Pancreas (tissue), 10 donors: ENCODE results near the gene GOLGA6L7. TPM values are rescaled to one million over a fixed set of nuclear protein-coding genes. Genes with fewer than 3 reads are reported as not detected.

Experiments
- ATAC-seq, 4 donors: fragments of 200-7000 bp; cut with Tn5 transposase; one replicate each; pipeline versions ENCODE4 v1.8.0 to v1.9.1; 2020; ENCODE audit warnings: mild to moderate bottlenecking in 4 of 4, moderate library complexity in 4 of 4
- DNase-seq, 6 donors: peaks; one replicate each; pipeline ENCODE4 v3.0.0-alpha.2; 2020
- FAIRE-seq: peaks from 2 replicates; lab custom pipeline; 2012; peaks lifted over from hg19 to GRCh38; lab: Jason Lieb, UNC
- H3K27ac ChIP-seq, 4 donors: fragments of 200-600 bp; sonication (generic); 1 replicate in 3 of 4; 2 replicates in 1 of 4; pipeline versions ENCODE4 v1.5.0 to v1.8.0; 2020
- H3K27me3 ChIP-seq, 4 donors: fragments of 200-600 bp; one replicate each; pipeline ENCODE4 v1.8.0; 2021
- H3K36me3 ChIP-seq, 3 donors: fragments of 200-600 bp; sonication (generic) in 1 of 3; one replicate each; pipeline versions ENCODE4 v1.5.0 to v1.8.0; 2020 to 2021
- H3K4me1 ChIP-seq, 3 donors: fragments of 200-600 bp; one replicate each; pipeline ENCODE4 v1.8.0; 2021
- H3K4me3 ChIP-seq, 4 donors: fragments of 200-600 bp; sonication (generic) in 2 of 4; one replicate each; pipeline versions ENCODE4 v1.5.0 to v1.8.0; 2020 to 2021
- H3K9me3 ChIP-seq, 4 donors: fragments of 200-600 bp; one replicate each; pipeline ENCODE4 v1.8.0; 2021
- CTCF ChIP-seq, 4 donors: fragments of 200-600 bp; sonication (generic) in 3 of 4; IDR thresholded peaks; one replicate each; pipeline versions ENCODE4 v1.5.0 to v1.8.0; 2021; ENCODE audit warnings: antibody characterized with exemption in 4 of 4
- WGBS, 2 donors: extraction: QIAGEN DNeasy Blood & Tissue Kit; methylation state at CpG; one replicate each; pipeline ENCODE4 v1.1.7; 2013; 5-methylcytosine and 5-hydroxymethylcytosine counted together
- intact Hi-C, 3 donors: fragments of 100-400 bp; cut with DNase I; formaldehyde crosslinking; loops; one replicate each; pipeline versions ENCODE4 v1.11.1 to v1.14.2; 2022
- polyA plus RNA-seq, 2 donors: library from polyadenylated mRNA; stranded (reverse); fragments of 200-250 nt; gene quantifications; one replicate each; pipeline ENCODE4 v1.2.3, GENCODE V29; 2013
- total RNA-seq, 6 donors: library from RNA; stranded (reverse); fragmentation: NEBNext Ultra II Directional in 4 of 6; extraction: Animal tissue kit (Norgen Biotek cat#: 25700) in 4 of 6; gene quantifications; one replicate each; pipeline versions ENCODE4 v1.2.1 to v1.2.4, GENCODE V29; 2021 to 2023
- donor health status: healthy with polysubstance abuse.
- donor health status: DM: no; HTN: no; CAD: no; lungs with moderate emphysema.
- donor health status: DM: no; HTN: no; CAD: no.
- donor health status: control.
- donor health status: control.
- donor health status: Bipolar disorder and iron deficiency.
- donor health status: DM: yes; HTN: yes; CAD: no.
- donor health status: DM: no; HTN: no; CAD: no.
- donor health status: DM: no; HTN: no; CAD: no.
- donor health status: DM: yes; HTN: yes; CAD: no.

The GOLGA6L7 gene
- total and polyA plus RNA-seq, 8 donors: not detected

DNA sequence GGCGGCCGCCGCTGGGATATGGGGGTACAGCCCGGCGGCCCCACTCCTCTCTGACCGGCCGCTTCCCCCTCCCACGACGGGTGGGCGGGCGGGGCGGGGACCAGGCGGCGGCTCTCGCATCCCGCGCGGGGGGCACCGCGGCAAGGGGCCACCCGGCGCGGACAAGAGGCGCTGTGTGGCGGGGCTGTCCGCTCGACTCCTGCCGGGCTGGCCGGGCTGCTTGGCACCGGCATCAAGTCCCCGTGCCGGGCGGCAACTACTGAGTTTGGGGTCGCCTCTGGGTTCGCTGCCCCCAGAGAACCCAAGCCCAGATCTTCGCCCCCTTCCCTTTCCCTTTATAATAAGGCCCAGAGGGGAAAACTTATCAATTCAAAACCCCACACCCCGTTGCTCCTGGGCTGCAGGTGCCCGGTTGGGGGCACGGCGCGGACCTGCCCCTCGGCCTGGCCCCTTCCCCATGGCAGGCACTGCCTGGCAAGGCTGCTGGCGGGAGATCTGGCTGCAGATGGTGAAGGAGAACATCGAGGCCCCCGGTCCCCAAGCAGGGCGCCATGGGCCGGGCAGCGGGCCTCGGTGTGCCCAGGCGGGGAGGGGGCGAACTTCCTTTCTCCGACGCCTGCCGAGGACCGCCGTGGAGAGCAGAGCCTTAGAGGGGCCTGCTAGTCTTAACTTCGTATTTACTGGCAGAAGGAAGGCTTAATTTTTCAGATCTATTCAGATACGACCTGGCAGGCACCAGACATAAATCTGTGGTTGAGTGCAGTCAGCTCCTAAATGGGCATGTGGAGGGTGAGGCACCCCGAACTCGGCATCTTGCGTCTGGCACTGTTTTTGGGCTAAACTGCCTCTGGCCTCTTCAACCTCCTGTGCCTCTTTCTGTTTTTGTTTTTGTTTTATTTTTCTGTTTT lies 38.2 kb upstream of the GOLGA6L7 start:
- WGBS, 2 donors: 19 to 30% methylated on average over 38 to 61 of the region's 61 CpGs
- FAIRE-seq: no peak
- H3K9me3 ChIP-seq: no peaks in the 10 kb centered on the region
- no peaks in the 10 kb centered on the region for H3K27me3 ChIP-seq
- intact Hi-C loops: no loop called here
- DNase-seq: peak in 1 of 6 donors; percentile 72
- no peaks in the 10 kb centered on the region for H3K4me1 ChIP-seq
- H3K36me3 ChIP-seq: no peaks in the 10 kb centered on the region
- peak overlapping the region; percentile 40 to 63 (median 55) for H3K4me3 ChIP-seq
- no peak for TF ChIP-seq CTCF (IDR thresholded peaks at IDR 0.05)
- peak; percentile 15 to 32 (median 24) for ATAC-seq
- H3K27ac ChIP-seq: no peak overlapping the region

DNA sequence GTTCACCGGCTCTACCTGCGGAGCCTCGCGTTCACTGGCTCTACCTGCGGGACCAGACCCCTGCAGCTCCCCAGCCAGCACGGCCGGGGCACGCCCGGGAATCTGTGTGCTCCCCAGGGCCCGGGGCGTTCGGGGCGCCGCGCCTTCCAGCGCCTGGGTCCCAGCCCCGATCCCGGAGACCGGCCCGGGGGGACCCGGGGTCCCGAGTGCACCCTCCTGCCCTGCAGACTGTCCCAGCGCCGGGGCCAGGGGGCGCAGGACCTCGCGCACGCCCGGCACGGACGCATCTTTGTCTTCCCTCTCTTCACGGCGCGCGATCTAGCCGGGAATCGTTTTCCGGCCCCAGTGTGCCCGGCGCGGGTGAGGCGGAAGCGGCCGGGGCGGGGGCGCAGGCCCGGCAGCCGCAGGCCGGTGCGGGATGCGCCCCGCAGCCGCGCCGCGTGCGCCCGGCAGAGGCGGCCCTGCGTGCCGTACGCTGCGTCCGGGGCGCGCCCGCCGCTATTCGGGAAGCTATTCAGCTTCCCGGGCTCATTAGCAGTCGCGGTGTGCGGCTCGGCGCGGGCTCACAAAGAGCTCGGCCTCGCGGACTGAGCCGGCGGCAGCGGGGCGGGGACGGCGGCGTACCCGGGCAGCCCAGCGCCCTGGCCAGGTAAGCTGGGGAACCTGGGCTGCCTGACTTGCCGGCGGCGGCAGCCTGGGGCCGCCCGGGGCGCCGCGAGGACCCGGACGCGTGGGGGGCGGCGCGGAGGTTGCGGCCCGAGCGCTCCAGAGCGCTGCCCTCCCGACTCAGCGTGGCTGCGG lies 37.4 kb upstream of the GOLGA6L7 start, which contains the start of gene APBA2:
Gene APBA2 (plus strand): TSS at position 345 of the 801 bp plus-strand sequence. CDS start 167,911 bp downstream, outside the sequence.
- peak in 5 of 6 donors; percentile 25 to 78 (median 54) for DNase-seq
- H3K27ac ChIP-seq: no peak within 1 kb of the TSS

DNA sequence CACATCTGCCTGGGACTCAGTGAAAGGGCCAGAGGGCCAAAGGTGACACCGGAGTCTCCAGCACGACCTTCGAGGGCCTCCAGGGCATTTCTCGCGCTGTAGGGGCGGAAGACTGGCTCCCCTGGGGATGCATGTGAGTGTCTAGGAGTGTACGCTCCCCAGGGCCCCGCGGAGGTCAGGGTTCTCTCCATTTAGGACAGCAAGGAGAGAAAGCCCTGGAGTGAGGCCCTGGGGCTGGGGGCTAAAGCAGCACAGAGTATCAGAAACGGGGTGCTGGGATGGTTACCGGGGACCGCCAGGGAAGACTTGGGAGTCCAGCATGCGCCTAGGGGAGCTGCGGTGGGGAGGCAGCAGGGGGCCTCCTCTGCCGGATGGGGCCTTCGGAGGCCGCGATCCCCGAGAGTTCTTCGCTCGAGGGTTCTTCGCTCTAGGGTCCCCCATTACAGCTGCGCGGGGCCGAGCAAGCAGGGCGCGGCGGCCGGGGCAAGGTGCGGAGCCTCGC lies 36.7 kb upstream of the GOLGA6L7 start:
- ATAC-seq (no peak), FAIRE-seq (no peak), DNase-seq (peak in 1 of 6 donors; percentile 69)
- peak overlapping the region; percentile 40 to 63 (median 55) for H3K4me3 ChIP-seq
- H3K9me3 ChIP-seq: no peaks in the 10 kb centered on the region
- no peaks in the 10 kb centered on the region for H3K36me3 ChIP-seq
- H3K27ac ChIP-seq: no peak overlapping the region
- 41 to 56% methylated on average over 23 to 31 of the region's 31 CpGs for WGBS, 2 donors
- no peaks in the 10 kb centered on the region for H3K27me3 ChIP-seq
- intact Hi-C loops: no loop called here
- peaks cover 0 to 7% (median 0%) of the 10 kb centered on the region in 3 donors for H3K4me1 ChIP-seq
- no peak for TF ChIP-seq CTCF (IDR thresholded peaks at IDR 0.05)

More for the DNA sequence above, 37.4 kb upstream of the GOLGA6L7 start, which contains the start of gene APBA2:
- no peaks in the 10 kb centered on the region for H3K36me3 ChIP-seq
- no peaks in the 10 kb centered on the region for H3K9me3 ChIP-seq
- H3K27me3 ChIP-seq: no peaks in the 10 kb centered on the region
- 0% methylated on average over 62 to 109 of the region's 109 CpGs for WGBS, 2 donors
- H3K4me1 ChIP-seq: peaks cover 0 to 5% (median 0%) of the 10 kb centered on the region in 3 donors
- FAIRE-seq: no peak
- no peak for TF ChIP-seq CTCF (IDR thresholded peaks at IDR 0.05)
- peak within 1 kb of the TSS; percentile 40 to 63 (median 55) for H3K4me3 ChIP-seq
- intact Hi-C loops: no loop called here
- peak; percentile 50 to 80 (median 60) for ATAC-seq

DNA sequence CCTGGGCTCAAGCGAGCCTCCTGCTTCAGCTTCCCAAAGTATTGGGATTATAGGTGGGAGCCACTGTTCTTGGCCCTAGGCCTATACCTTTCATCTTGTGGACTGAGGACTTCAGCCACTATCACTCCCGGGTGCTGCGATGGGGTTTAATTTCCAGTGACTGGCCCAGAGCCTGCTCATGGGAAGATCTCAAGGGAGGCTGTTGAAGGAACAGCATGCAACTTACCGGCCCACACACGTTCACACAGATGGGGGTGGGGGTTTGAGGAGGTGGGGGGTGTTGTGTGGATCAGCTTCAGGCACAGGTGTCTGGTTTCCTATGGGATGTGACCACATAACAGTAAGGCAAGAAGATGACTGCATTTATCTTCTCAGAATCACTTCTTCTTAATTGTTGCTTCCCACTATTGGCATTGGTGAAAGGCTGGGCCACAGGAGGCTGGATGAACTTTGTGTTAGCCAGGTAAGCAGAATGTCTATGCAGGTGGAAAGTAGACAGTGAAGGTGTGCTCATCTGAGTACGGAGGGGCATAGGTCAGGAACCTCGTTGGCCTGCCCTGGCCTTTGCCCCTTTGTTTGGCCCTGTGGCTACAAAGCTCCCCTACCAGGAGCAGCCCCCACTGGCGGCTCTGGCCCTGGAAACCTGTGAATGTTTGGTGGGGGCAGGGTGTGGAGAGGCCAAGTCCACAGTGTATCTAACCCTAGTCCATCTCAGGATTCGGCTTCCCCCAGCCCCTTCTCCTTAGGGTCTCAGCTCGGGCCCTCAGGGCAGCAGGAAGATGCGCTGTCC lies 35.9 kb upstream of the GOLGA6L7 start:
- H3K9me3 ChIP-seq: no peaks in the 10 kb centered on the region
- no peak overlapping the region for H3K27ac ChIP-seq
- H3K36me3 ChIP-seq: no peaks in the 10 kb centered on the region
- no peaks in the 10 kb centered on the region for H3K27me3 ChIP-seq
- ATAC-seq (no peak), DNase-seq (no peak), FAIRE-seq (no peak)
- intact Hi-C loops: no loop called here
- H3K4me1 ChIP-seq: peaks cover 0 to 7% (median 0%) of the 10 kb centered on the region in 3 donors
- 90 to 95% methylated on average over 11 of the region's 11 CpGs for WGBS, 2 donors
- no peak for TF ChIP-seq CTCF (IDR thresholded peaks at IDR 0.05)
- no peak overlapping the region for H3K4me3 ChIP-seq
